Kidney (tissue), 14 donors: Measurements from ENCODE around the gene TTC28. TPM values are rescaled to one million over a fixed set of nuclear protein-coding genes. Genes with fewer than 3 reads are reported as not detected.

ENCODE experiments used
- DNase-seq, 5 donors: peaks; one replicate each; pipeline ENCODE4 v3.0.0-alpha.2; 2013 to 2020
- FAIRE-seq: peaks from 2 replicates; lab custom pipeline; 2012; peaks lifted over from hg19 to GRCh38; lab: Jason Lieb, UNC
- H3K27ac ChIP-seq, 2 donors: one replicate each; pipeline ENCODE4 v1.7.0; 2013; ENCODE audit warnings: low read depth in 2 of 2, low read length in 2 of 2, inconsistent platforms in 1 of 2
- H3K27me3 ChIP-seq: one replicate; pipeline ENCODE4 v1.7.1; 2013; ENCODE audit warnings: low read length, inconsistent platforms; ENCODE audit not compliant: control insufficient read depth, insufficient read depth
- H3K36me3 ChIP-seq, 3 donors: one replicate each; pipeline versions ENCODE4 v1.7.0 to v1.7.1; 2013; ENCODE audit warnings: low read length in 3 of 3, control low read depth in 1 of 3, inconsistent platforms in 1 of 3; ENCODE audit not compliant: insufficient read depth in 3 of 3, control insufficient read depth in 2 of 3
- H3K4me1 ChIP-seq, 3 donors: one replicate each; pipeline versions ENCODE4 v1.7.0 to v1.7.1; 2013; ENCODE audit warnings: low read length in 3 of 3, inconsistent platforms in 1 of 3, low read depth in 1 of 3; ENCODE audit not compliant: control insufficient read depth in 2 of 3, insufficient read depth in 2 of 3
- H3K4me3 ChIP-seq, 3 donors: one replicate each; pipeline versions ENCODE4 v1.7.0 to v1.8.1; 2013; ENCODE audit warnings: low read length in 3 of 3, control low read depth in 1 of 3, inconsistent platforms in 1 of 3
- H3K9ac ChIP-seq, 3 donors: one replicate each; pipeline versions ENCODE4 v1.7.0 to v1.7.1; 2013; ENCODE audit warnings: low read length in 3 of 3, control low read depth in 1 of 3, inconsistent platforms in 1 of 3
- H3K9me3 ChIP-seq, 3 donors: one replicate each; pipeline versions ENCODE4 v1.7.0 to v1.7.1; 2013; ENCODE audit warnings: low read length in 3 of 3, control low read depth in 1 of 3, inconsistent platforms in 1 of 3; ENCODE audit not compliant: control insufficient read depth in 2 of 3, insufficient read depth in 1 of 3
- intact Hi-C: fragments of 100-400 bp; cut with DNase I; formaldehyde crosslinking; loops from one replicate; pipeline ENCODE4 v1.11.1; 2022
- polyA plus RNA-seq: library from polyadenylated mRNA; stranded (reverse); fragments of 350-450 nt; fragmentation: Illumina TruSeq; extraction: RNeasy Lipid Tissue Mini Kit (QIAGEN cat#74804); gene quantifications from one replicate; pipeline ENCODE4 v1.2.3, GENCODE V29; 2014; ENCODE audit warnings: low read depth, low replicate concordance; ENCODE audit not compliant: insufficient read depth
- total RNA-seq: library from RNA; stranded (reverse); fragmentation: NEBNext Ultra II Directional; extraction: Animal tissue kit (Norgen Biotek cat#: 25700); gene quantifications from one replicate; pipeline ENCODE4 v1.2.1, GENCODE V29; 2021
- TF ChIP-seq, protein P1 (sequence below): IDR thresholded peaks from 3 replicates; pipeline ENCODE4 v1.5.1; 2012; ENCODE audit warnings: mild to moderate bottlenecking, moderate library complexity, borderline replicate concordance; ENCODE audit not compliant: insufficient read depth; ENCODE audit errors: extremely low read depth
- donor health status: control.
- donor health status: control.
- donor health status: control.
- donor health status: control.
- donor health status: control.
- donor health status: DM: yes; HTN: yes; CAD: no.
- donor health status: Normal renal cell carcinoma (clear cell type).

The TTC28 gene
- total and polyA plus RNA-seq, 2 donors from 2014 or later = 3.5 to 40.2 TPM

GRCh38 chr22:27961182-27961581, 718.5 kb downstream of the TTC28 start:
- DNase-seq (no peak), FAIRE-seq (no peak)
- intact Hi-C loops = no loop called here
- Histone ChIP-seq H3K9me3 (no peaks in the 10 kb centered on the region), H3K36me3 (no peaks in the 10 kb centered on the region), H3K9ac (no peak overlapping the region), H3K27ac (no peak overlapping the region), H3K27me3 (no peaks in the 10 kb centered on the region), H3K4me1 (peaks cover 0 to 4% (median 0%) of the 10 kb centered on the region in 3 donors), H3K4me3 (no peak overlapping the region)
- TF ChIP-seq, protein P1, sequence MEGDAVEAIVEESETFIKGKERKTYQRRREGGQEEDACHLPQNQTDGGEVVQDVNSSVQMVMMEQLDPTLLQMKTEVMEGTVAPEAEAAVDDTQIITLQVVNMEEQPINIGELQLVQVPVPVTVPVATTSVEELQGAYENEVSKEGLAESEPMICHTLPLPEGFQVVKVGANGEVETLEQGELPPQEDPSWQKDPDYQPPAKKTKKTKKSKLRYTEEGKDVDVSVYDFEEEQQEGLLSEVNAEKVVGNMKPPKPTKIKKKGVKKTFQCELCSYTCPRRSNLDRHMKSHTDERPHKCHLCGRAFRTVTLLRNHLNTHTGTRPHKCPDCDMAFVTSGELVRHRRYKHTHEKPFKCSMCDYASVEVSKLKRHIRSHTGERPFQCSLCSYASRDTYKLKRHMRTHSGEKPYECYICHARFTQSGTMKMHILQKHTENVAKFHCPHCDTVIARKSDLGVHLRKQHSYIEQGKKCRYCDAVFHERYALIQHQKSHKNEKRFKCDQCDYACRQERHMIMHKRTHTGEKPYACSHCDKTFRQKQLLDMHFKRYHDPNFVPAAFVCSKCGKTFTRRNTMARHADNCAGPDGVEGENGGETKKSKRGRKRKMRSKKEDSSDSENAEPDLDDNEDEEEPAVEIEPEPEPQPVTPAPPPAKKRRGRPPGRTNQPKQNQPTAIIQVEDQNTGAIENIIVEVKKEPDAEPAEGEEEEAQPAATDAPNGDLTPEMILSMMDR = no peak

DNA sequence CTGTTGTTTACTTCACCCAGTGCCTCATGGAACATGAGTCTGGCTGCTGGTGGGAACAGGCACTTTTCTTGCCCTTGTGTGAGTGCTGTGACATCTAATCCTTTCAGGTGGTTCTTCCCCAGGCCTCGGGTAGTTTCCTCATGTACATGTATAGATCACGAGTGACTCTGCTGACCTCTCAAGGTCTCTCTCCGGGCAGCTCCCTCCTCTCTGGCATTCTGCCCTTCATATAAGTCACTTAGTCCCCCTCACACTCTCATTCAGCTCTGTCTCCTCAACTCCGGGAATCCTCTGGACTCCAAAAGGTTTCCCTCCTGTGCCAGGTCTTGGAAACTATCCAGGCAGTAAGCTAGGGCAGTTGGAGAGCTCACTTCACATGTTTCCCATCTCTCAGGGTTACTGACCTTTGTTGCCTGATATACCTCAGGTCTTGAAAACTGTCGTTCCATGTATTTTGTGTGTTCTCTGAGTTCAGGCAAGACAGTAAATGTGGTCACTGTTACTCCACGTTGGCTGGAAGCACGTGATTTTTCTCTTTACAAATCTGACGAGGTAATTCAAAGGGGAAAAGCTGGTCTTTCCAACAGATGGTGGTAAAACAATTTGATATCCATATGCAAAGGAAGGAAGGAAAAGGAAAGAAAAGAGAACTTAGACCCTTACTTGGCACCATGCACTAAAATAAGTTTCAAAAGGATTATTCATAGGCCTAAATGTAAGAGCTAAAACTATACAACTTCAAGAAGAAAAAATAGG, 720.1 kb downstream of the TTC28 start:
- Histone ChIP-seq H3K4me1 (peaks cover 0 to 4% (median 0%) of the 10 kb centered on the region in 3 donors), H3K4me3 (no peak overlapping the region), H3K27me3 (no peaks in the 10 kb centered on the region), H3K36me3 (no peaks in the 10 kb centered on the region), H3K9me3 (no peaks in the 10 kb centered on the region), H3K9ac (no peak overlapping the region), H3K27ac (no peak overlapping the region)
- TF ChIP-seq, protein P1 = no peak
- no peak for FAIRE-seq
- no peak for DNase-seq
- intact Hi-C loops = no loop called here

DNA sequence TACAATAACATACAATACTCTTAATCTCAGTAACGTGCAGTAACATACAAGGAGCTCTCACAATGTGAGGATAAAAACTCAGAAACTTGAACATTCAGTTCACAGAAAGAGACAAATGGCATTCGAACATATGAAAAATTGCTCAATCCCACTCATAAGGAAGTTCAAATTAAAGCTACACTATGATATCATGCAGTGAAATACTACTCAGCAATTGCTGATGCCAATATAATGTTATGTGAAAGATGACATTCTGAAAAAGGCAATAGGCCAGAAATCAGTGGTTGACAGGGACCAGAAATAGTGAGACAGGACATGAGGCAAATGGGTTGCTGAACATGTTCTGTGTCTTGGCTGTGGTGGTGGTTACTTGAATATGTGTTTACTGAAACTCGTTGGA, 726.9 kb downstream of the TTC28 start:
- FAIRE-seq = no peak
- H3K9ac ChIP-seq = no peak overlapping the region
- TF ChIP-seq, protein P1 = no peak
- no peaks in the 10 kb centered on the region for H3K27me3 ChIP-seq
- no peak for DNase-seq
- H3K36me3 ChIP-seq = no peaks in the 10 kb centered on the region
- no peaks in the 10 kb centered on the region for H3K4me1 ChIP-seq
- H3K9me3 ChIP-seq = no peaks in the 10 kb centered on the region
- H3K4me3 ChIP-seq = no peak overlapping the region
- H3K27ac ChIP-seq = no peak overlapping the region
- intact Hi-C loops = no loop called here

DNA sequence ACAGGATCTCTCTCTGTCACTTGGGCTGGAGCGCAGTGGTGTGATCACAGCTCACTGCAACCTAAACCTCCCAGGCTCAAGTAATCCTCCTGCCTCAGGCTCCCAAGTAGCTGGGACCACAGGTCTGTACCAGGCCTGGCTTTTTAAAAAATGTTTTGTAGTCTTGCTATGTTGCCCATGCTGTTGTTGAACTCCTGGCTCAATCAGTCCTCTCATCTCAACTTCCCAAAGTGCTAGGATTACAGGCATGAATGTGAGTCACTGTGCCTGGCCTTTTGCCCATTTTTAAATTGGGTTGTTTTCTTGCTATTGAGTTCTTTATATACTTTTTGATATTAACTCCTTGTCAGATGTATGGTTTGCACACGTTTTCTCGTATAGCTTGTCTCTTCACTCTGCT, 727.5 kb downstream of the TTC28 start:
- DNase-seq (no peak), FAIRE-seq (no peak)
- intact Hi-C loops = no loop called here
- TF ChIP-seq, protein P1 = no peak
- Histone ChIP-seq H3K4me1 (no peaks in the 10 kb centered on the region), H3K27me3 (no peaks in the 10 kb centered on the region), H3K9ac (no peak overlapping the region), H3K9me3 (no peaks in the 10 kb centered on the region), H3K4me3 (no peak overlapping the region), H3K36me3 (no peaks in the 10 kb centered on the region), H3K27ac (no peak overlapping the region)
